ENCODE data around the gene ZDHHC4. TPM values are rescaled to one million over a fixed set of nuclear protein-coding genes. Genes with fewer than 3 reads are reported as not detected.
A peak's percentile ranks its signal among the peaks of the same experiment; 100 is the strongest.

The ZDHHC4 gene
- total and polyA plus RNA-seq, 9 of the 15 experiments (the other 6 are each of a cell fraction or from before 2014, with no cell fraction given): 33.4 to 106 (median 58.3) TPM

DNA sequence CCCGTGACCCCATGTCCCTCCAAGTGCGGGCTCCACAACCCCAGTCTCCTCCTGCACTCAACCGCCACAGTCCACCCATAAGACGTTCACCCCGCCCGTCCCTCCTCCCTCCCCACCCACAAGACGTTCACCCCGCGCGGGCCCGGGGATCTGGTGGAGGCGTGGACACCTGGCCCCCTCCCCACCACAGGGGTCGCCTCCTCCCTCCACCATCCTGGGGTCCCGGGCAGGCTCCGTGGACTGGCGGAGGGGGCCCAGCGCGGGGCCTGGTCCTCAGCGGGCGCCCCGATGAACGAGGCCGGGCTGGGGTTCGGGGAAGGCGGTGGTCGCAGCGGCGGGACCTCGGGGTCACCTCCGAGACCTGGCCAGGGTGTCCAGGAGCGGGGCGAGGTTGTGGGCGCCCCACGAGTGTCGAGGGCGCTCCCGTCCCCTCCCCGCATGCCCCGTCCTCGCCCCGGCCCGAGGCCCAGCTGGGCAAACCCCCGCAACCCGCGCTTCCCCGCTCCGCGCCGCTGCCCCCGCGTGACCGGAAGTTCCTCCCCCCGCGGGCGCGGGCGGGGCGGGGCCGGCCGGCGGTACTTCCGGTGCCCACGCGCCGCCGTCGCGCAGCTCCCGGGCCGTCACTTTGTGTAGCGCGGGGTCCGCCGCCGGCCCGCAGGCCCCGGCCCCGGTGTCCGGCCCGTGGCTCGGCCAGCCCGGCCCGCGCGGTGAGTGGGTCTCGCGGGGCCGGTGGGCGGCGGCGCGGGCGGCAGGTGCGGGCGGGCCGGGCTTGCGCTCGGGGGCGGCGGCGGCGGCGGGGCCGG lies 59.7 kb downstream of the ZDHHC4 start, which contains the start of gene ZNF316 (continued):
- no peak for TF ChIP-seq MAFG (tag; conservative IDR thresholded peaks at IDR 0.05)
- no peak for TF ChIP-seq TOE1 (IDR thresholded peaks at IDR 0.05; ENCODE audit: borderline replicate concordance)
- TF ChIP-seq TOE1 (CRISPR knock-in tag; IDR thresholded peaks at IDR 0.05; ENCODE audit: borderline replicate concordance, low read depth): no peak
- TF ChIP-seq NEUROD1 (IDR thresholded peaks at IDR 0.05; ENCODE audit: borderline replicate concordance, low read depth, low read length, partially characterized antibody): peak; percentile 35
- TF ChIP-seq ZNF311 (CRISPR knock-in tag; IDR thresholded peaks at IDR 0.05): no peak
- TF ChIP-seq POLR2AphosphoS5 (IDR thresholded peaks at IDR 0.05; ENCODE audit: control insufficient read depth, insufficient read depth, low read depth, low read length): 0 out of 2 replicates have a peak, but pooled peaks have one; percentile 36
- no peak for TF ChIP-seq KLF13 (tag; IDR thresholded peaks at IDR 0.05; ENCODE audit: borderline replicate concordance, low read depth)
- TF ChIP-seq KDM5B (IDR thresholded peaks at IDR 0.05; ENCODE audit: insufficient replicate concordance, low read depth, low read length): peak; percentile 51
- TF ChIP-seq TBL1XR1 (IDR thresholded peaks at IDR 0.05; ENCODE audit: low read length in 2 of 2): no peak
- TF ChIP-seq RBM22 (IDR thresholded peaks at IDR 0.05; ENCODE audit: low read depth, low read length, poor library complexity, severe bottlenecking): no peak
- TF ChIP-seq, protein P1, sequence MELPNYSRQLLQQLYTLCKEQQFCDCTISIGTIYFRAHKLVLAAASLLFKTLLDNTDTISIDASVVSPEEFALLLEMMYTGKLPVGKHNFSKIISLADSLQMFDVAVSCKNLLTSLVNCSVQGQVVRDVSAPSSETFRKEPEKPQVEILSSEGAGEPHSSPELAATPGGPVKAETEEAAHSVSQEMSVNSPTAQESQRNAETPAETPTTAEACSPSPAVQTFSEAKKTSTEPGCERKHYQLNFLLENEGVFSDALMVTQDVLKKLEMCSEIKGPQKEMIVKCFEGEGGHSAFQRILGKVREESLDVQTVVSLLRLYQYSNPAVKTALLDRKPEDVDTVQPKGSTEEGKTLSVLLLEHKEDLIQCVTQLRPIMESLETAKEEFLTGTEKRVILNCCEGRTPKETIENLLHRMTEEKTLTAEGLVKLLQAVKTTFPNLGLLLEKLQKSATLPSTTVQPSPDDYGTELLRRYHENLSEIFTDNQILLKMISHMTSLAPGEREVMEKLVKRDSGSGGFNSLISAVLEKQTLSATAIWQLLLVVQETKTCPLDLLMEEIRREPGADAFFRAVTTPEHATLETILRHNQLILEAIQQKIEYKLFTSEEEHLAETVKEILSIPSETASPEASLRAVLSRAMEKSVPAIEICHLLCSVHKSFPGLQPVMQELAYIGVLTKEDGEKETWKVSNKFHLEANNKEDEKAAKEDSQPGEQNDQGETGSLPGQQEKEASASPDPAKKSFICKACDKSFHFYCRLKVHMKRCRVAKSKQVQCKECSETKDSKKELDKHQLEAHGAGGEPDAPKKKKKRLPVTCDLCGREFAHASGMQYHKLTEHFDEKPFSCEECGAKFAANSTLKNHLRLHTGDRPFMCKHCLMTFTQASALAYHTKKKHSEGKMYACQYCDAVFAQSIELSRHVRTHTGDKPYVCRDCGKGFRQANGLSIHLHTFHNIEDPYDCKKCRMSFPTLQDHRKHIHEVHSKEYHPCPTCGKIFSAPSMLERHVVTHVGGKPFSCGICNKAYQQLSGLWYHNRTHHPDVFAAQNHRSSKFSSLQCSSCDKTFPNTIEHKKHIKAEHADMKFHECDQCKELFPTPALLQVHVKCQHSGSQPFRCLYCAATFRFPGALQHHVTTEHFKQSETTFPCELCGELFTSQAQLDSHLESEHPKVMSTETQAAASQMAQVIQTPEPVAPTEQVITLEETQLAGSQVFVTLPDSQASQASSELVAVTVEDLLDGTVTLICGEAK (IDR thresholded peaks at IDR 0.05): peak; percentile 80
- TF ChIP-seq, protein P1 (CRISPR knock-in tag; IDR thresholded peaks at IDR 0.05): no peak
